WERI-Rb-1 (cell line): ENCODE data around the gene TOX3.

Source experiments
- DNase-seq: peaks from one replicate; pipeline ENCODE4 v3.0.0-alpha.2; 2020
- H3K27ac ChIP-seq: fragments of 250-450 bp; sonication (Bioruptor Pico); 2 replicates; pipeline ENCODE4 v1.5.1; 2020; ENCODE audit warnings: mild to moderate bottlenecking, moderate library complexity
- H3K27me3 ChIP-seq: fragments of 250-450 bp; sonication (Bioruptor Pico); 2 replicates; pipeline ENCODE4 v1.5.1; 2021; ENCODE audit warnings: mild to moderate bottlenecking, low read depth, moderate library complexity; ENCODE audit not compliant: insufficient read depth, severe bottlenecking
- H3K36me3 ChIP-seq: fragments of 250-450 bp; sonication (Bioruptor Pico); 2 replicates; pipeline ENCODE4 v1.5.1; 2020; ENCODE audit warnings: mild to moderate bottlenecking, moderate library complexity
- H3K4me3 ChIP-seq: 2 replicates; pipeline ENCODE4 v1.5.1; 2011; ENCODE audit warnings: low read depth, mild to moderate bottlenecking, control low read depth, low read length
- H3K9me3 ChIP-seq: fragments of 250-450 bp; sonication (Bioruptor Pico); 2 replicates; pipeline ENCODE4 v1.5.1; 2021; ENCODE audit warnings: mild to moderate bottlenecking, moderate library complexity; ENCODE audit not compliant: severe bottlenecking
- TF ChIP-seq, protein P1 (sequence below): IDR thresholded peaks from 2 replicates; pipeline ENCODE4 v1.5.1; 2011; ENCODE audit warnings: low read depth, mild to moderate bottlenecking, control low read depth, inconsistent platforms, low read length

Gene TOX3

DNA sequence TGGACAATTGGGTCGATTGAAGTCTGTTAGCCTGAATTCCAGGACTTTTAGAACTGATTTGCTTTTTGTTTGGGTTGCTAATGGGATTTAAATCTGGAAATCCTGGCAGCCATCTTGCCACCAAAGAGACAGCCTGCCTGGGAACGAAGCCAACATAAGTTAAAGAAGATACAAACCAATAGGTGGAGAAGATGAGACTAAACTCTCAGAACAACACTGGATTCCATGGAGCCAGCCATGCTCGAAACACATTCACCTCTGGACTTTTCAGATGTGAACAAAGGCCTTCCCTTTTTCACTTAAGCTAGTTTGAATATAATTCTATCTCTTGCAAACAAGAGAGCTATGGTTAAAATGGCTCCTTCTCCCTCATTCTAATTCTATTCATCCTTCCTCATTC is 135.9 kb downstream of the TOX3 start:
- no peak for DNase-seq
- Histone ChIP-seq H3K27me3 (no peaks in the 10 kb centered on the region), H3K27ac (no peak overlapping the region), H3K4me3 (no peak overlapping the region), H3K36me3 (no peaks in the 10 kb centered on the region), H3K9me3 (no peaks in the 10 kb centered on the region)
- TF ChIP-seq, protein P1, sequence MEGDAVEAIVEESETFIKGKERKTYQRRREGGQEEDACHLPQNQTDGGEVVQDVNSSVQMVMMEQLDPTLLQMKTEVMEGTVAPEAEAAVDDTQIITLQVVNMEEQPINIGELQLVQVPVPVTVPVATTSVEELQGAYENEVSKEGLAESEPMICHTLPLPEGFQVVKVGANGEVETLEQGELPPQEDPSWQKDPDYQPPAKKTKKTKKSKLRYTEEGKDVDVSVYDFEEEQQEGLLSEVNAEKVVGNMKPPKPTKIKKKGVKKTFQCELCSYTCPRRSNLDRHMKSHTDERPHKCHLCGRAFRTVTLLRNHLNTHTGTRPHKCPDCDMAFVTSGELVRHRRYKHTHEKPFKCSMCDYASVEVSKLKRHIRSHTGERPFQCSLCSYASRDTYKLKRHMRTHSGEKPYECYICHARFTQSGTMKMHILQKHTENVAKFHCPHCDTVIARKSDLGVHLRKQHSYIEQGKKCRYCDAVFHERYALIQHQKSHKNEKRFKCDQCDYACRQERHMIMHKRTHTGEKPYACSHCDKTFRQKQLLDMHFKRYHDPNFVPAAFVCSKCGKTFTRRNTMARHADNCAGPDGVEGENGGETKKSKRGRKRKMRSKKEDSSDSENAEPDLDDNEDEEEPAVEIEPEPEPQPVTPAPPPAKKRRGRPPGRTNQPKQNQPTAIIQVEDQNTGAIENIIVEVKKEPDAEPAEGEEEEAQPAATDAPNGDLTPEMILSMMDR: no peak

DNA sequence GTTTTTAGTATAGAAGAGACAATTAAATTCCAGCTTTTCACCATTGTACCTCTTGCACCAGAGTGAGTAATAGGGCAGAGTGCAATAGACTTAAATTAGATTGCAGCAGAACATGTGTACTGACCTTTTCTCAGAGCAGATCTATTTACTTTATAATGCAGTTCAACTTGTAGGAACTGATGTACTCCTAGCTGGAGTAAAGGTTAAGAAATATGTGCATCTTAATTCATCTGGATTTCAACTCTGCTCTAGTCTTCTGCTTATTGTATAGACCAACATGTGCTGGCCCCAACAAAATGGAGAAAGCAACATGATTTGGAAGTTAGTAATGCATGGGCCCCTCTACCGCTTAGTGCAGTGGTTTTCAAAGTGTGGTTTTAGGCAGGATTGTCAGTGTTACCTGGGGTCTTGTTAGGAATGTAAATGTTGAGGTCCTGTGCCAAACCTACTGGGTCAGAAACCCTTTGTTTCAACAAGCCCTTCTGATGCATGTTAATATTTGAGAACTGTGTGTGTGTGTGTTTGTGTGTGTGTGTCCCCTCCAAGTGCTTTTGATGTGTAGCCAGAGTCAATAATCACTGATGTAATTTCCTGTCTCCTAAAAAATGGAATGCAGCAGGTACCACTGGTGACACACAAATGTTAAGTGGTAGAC is 138.6 kb downstream of the TOX3 start:
- H3K27me3 ChIP-seq: no peaks in the 10 kb centered on the region
- no peak for DNase-seq
- H3K9me3 ChIP-seq: no peaks in the 10 kb centered on the region
- H3K4me3 ChIP-seq: no peak overlapping the region
- H3K36me3 ChIP-seq: no peaks in the 10 kb centered on the region
- TF ChIP-seq, protein P1: no peak
- H3K27ac ChIP-seq: no peak overlapping the region

DNA sequence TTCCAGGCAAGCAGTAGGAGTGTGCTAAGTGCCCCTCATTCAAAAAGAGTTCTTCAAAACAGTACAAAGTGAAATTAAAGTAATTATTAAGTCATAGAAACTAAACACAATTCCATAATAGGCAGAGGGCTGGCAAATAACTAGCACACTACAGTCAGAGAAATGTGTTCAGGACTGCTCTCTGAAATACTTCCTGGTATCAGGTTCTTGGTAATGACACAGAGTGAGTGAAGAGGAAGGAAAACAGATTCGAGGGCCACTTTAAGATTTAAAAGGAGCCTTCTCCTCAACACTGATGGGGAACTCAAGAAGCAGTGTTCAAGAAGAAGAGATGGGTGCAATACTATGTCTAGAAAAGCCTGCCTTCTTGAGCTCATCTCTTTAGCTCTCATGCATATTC is 139.2 kb downstream of the TOX3 start:
- H3K27me3 ChIP-seq: no peaks in the 10 kb centered on the region
- H3K9me3 ChIP-seq: no peaks in the 10 kb centered on the region
- no peak overlapping the region for H3K27ac ChIP-seq
- H3K4me3 ChIP-seq: no peak overlapping the region
- DNase-seq: no peak
- TF ChIP-seq, protein P1: no peak
- H3K36me3 ChIP-seq: no peaks in the 10 kb centered on the region

DNA sequence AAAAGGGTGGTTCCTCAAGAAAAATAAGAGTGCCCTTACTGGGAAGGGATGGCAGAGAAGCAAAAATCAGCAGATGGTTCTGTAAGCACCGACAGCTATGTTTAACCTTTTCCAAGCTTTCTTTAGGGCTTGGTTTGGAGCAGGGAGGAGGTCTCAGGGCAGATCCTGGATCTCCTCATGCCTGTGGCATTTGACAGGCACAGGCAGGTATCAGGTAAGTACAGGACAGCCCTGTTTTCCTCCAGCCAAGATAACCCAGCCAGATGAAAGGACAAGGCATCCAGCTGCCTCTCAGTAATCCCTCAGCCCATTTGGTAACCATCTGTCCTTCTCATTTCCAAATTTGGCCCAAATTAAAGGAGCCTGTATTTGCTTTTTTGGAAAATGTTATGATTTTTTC is 141.5 kb downstream of the TOX3 start:
- Histone ChIP-seq H3K27me3 (no peaks in the 10 kb centered on the region), H3K4me3 (no peak overlapping the region), H3K36me3 (no peaks in the 10 kb centered on the region), H3K27ac (no peak overlapping the region), H3K9me3 (no peaks in the 10 kb centered on the region)
- TF ChIP-seq, protein P1: no peak
- DNase-seq: no peak

DNA sequence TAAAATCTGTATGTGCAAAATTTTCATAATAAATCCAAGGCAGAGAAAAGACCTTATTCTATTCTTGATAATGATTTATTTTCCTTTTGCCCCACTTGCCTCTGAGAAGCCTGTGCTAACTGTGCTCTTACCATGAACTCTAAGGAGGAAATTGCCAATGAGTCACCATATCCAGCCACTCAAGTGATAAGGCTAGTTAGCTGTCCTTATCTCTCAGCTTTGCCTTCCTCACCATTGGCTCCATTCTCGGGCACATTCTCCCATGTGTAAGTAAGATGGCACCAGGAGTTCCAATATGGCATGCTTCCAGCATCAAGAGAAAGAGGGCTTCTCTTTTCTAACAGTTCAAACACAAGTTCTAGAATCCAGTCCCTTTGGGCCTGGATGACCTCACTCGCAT is 142.4 kb downstream of the TOX3 start:
- no peak overlapping the region for H3K27ac ChIP-seq
- no peak for DNase-seq
- no peak overlapping the region for H3K4me3 ChIP-seq
- H3K27me3 ChIP-seq: no peaks in the 10 kb centered on the region
- H3K9me3 ChIP-seq: no peaks in the 10 kb centered on the region
- TF ChIP-seq, protein P1: no peak
- no peaks in the 10 kb centered on the region for H3K36me3 ChIP-seq

DNA sequence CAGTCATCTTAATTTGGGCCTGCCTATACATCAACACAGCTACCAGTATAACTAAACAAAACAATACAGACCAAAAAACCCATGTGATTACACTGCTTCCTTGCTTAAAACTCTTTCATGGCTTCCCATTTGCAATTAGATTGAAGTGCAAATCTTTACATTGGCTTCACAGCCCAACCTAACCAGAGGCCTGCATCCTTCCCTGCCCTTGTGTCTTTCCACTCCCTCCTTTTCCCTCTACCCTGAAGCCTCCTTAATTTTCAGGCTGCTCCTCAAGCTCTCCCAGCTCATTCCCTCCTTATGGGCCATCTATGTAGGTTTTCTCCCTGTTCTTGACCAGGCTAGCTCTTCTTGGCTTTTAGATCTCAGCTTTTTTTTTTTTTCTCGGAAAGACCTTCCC is 147.8 kb downstream of the TOX3 start:
- Histone ChIP-seq H3K36me3 (no peaks in the 10 kb centered on the region), H3K27ac (no peak overlapping the region), H3K27me3 (no peaks in the 10 kb centered on the region), H3K9me3 (no peaks in the 10 kb centered on the region), H3K4me3 (no peak overlapping the region)
- no peak for DNase-seq
- TF ChIP-seq, protein P1: no peak
